ENCODE measurements around the gene SAMSN1. TPM values are rescaled to one million over a fixed set of nuclear protein-coding genes. Genes with fewer than 3 reads are reported as not detected.
"Not testable (repeated sequence)": the region's sequence is repeated elsewhere in the genome, so short reads cannot be mapped to it uniquely, and the experiment has no call there.

Gene SAMSN1
- polyA plus RNA-seq, 4 donors: 2.9 to 11.9 (median 5.1) TPM

DNA sequence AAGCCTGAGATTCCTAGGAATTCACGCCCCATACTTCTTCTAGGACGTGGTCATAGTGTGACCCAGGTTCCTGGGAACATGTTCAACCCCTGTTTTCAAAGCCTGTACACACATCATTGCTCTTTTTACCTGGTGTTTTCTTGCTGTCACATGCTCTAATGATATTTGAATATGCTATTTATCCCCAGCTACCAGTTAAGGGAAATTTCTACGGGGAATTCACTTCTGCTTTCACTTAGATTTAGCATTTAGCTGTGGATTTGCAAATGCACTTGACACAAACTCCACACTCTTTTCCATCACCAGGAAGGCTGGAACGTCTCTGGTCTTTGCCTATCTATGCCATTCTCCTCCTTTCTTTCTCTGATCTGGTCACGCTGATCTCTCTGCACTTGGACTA is 11.3 kb upstream of the SAMSN1 start:
- Histone ChIP-seq H3K36me3 (ENCODE audit: control insufficient read depth in 3 of 3, insufficient read depth in 2 of 3, low read depth in 1 of 3, low read length in 3 of 3) (no peaks in the 10 kb centered on the region), H3K4me3 (ENCODE audit: low read depth in 1 of 3, low read length in 3 of 3) (no peak overlapping the region), H3K9me3 (ENCODE audit: control insufficient read depth in 2 of 2, insufficient read depth in 1 of 2, low read depth in 1 of 2, low read length in 1 of 2) (peaks cover 3 to 4% of the 10 kb centered on the region in 2 donors), H3K4me1 (ENCODE audit: control insufficient read depth in 3 of 3, insufficient read depth in 2 of 3, low read depth in 1 of 3, low read length in 2 of 3) (no peaks in the 10 kb centered on the region), H3K27me3 (ENCODE audit: control insufficient read depth in 3 of 3, insufficient read depth in 3 of 3, low read length in 3 of 3) (no peaks in the 10 kb centered on the region), H3K27ac (ENCODE audit: low read depth in 1 of 3, low read length in 2 of 3) (no peak overlapping the region)
- no peak for DNase-seq
- FAIRE-seq: no peak
- 76 to 78% (median 77%) methylated on average over 5 of the region's 5 CpGs for WGBS, 3 donors

DNA sequence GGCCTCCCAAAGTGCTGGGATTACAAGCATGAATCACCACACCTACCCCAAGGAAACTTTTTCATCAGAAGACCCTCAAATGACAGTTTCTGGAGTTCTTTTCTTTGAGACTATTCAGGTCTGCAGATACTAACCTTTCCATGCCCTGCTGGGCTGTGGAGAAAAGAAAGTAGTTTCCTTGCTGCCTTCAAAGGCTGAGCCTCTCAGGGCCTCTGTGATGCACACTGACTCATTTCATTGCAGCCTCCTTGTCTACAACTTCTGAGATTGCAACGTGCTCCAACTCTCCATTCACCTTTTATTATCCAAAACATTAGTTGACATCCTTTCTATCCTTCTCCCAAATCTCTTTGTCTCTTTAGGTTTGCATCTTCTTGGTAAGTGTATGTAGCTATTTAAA is 8.8 kb upstream of the SAMSN1 start:
- H3K27me3 ChIP-seq (ENCODE audit: control insufficient read depth in 3 of 3, insufficient read depth in 3 of 3, low read length in 3 of 3): no peaks in the 10 kb centered on the region
- H3K9me3 ChIP-seq (ENCODE audit: control insufficient read depth in 2 of 2, insufficient read depth in 1 of 2, low read depth in 1 of 2, low read length in 1 of 2): no peaks in the 10 kb centered on the region
- H3K27ac ChIP-seq (ENCODE audit: low read depth in 1 of 3, low read length in 2 of 3): no peak overlapping the region
- no peaks in the 10 kb centered on the region for H3K4me1 ChIP-seq (ENCODE audit: control insufficient read depth in 3 of 3, insufficient read depth in 2 of 3, low read depth in 1 of 3, low read length in 2 of 3)
- no peak overlapping the region for H3K4me3 ChIP-seq (ENCODE audit: low read depth in 1 of 3, low read length in 3 of 3)
- FAIRE-seq: no peak
- no peaks in the 10 kb centered on the region for H3K36me3 ChIP-seq (ENCODE audit: control insufficient read depth in 3 of 3, insufficient read depth in 2 of 3, low read depth in 1 of 3, low read length in 3 of 3)
- WGBS, 3 donors: 15 to 58% (median 32%) methylated on average over 1 of the region's 1 CpG
- no peak for DNase-seq

DNA sequence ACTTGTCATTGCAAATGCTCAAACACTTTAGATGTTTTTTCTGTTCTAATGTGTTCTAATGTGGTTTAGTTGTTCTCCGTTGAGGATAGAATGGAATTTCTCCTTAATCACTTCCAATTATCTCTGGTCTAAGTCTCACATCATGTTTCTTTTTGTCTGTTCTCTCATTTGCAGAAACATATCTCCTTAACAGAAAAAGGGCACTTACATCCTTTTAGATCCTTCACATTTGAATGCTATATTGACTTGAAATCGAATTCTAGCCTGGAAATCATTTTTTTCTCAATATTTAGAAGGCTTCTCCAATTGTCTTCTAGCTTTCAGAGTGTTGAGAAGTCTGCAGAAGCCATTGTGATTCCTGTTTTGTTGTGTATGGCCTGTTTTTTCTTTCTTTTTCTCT is 7.3 kb upstream of the SAMSN1 start:
- no peak for FAIRE-seq

DNA sequence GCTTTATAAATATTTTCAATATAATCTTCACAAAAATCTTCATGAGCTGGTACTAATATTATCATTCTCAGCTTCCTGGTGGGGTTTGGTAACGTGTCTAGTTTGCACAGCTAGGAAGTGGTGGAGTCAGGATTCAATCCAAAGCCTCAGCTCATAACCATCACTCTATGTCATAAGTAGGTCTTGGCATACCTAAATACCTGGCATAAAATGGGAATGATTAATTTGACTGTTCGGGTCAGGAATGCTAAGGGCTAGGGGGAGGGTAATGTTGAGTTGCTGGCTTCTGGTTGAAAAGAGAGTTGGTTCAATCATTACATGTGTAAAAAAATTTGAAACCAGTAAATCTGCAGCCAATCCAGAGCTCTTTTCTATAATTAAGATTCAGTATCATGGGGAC is 5.6 kb upstream of the SAMSN1 start:
- Histone ChIP-seq H3K4me3 (ENCODE audit: low read depth in 1 of 3, low read length in 3 of 3) (no peak overlapping the region), H3K36me3 (ENCODE audit: control insufficient read depth in 3 of 3, insufficient read depth in 2 of 3, low read depth in 1 of 3, low read length in 3 of 3) (no peaks in the 10 kb centered on the region), H3K27me3 (ENCODE audit: control insufficient read depth in 3 of 3, insufficient read depth in 3 of 3, low read length in 3 of 3) (no peaks in the 10 kb centered on the region), H3K4me1 (ENCODE audit: control insufficient read depth in 3 of 3, insufficient read depth in 2 of 3, low read depth in 1 of 3, low read length in 2 of 3) (no peaks in the 10 kb centered on the region), H3K27ac (ENCODE audit: low read depth in 1 of 3, low read length in 2 of 3) (no peak overlapping the region), H3K9me3 (ENCODE audit: control insufficient read depth in 2 of 2, insufficient read depth in 1 of 2, low read depth in 1 of 2, low read length in 1 of 2) (no peaks in the 10 kb centered on the region)
- DNase-seq: no peak
- FAIRE-seq: no peak
- 78 to 88% (median 83%) methylated on average over 2 of the region's 2 CpGs for WGBS, 3 donors

More for the DNA sequence above, 7.3 kb upstream of the SAMSN1 start:
- Histone ChIP-seq H3K27ac (ENCODE audit: low read depth in 1 of 3, low read length in 2 of 3) (no peak overlapping the region), H3K9me3 (ENCODE audit: control insufficient read depth in 2 of 2, insufficient read depth in 1 of 2, low read depth in 1 of 2, low read length in 1 of 2) (no peaks in the 10 kb centered on the region), H3K36me3 (ENCODE audit: control insufficient read depth in 3 of 3, insufficient read depth in 2 of 3, low read depth in 1 of 3, low read length in 3 of 3) (no peaks in the 10 kb centered on the region), H3K4me1 (ENCODE audit: control insufficient read depth in 3 of 3, insufficient read depth in 2 of 3, low read depth in 1 of 3, low read length in 2 of 3) (no peaks in the 10 kb centered on the region), H3K27me3 (ENCODE audit: control insufficient read depth in 3 of 3, insufficient read depth in 3 of 3, low read length in 3 of 3) (no peaks in the 10 kb centered on the region), H3K4me3 (ENCODE audit: low read depth in 1 of 3, low read length in 3 of 3) (no peak overlapping the region)
- DNase-seq: no peak
- 54 to 79% (median 60%) methylated on average over 2 of the region's 2 CpGs for WGBS, 3 donors

DNA sequence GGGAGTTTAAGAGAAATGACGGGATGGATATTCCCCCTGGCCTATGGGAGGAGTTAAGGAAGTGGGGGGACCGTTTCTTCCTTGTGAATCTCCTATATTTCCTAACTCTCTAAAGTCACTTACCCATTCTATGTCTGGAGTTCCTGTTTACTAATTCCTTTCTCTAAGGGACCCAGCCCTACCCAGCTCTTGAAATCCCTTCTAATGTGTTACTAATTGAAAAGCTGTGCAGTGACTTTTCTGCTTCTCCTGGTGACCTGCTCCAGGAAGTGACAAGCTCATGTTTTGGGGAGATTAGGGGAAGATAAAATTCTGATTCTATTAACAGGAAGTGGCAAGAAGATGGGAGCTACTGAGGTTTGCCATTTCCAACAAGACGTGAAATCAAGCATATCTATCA is 4.0 kb upstream of the SAMSN1 start:
- no peaks in the 10 kb centered on the region for H3K9me3 ChIP-seq (ENCODE audit: control insufficient read depth in 2 of 2, insufficient read depth in 1 of 2, low read depth in 1 of 2, low read length in 1 of 2)
- no peaks in the 10 kb centered on the region for H3K27me3 ChIP-seq (ENCODE audit: control insufficient read depth in 3 of 3, insufficient read depth in 3 of 3, low read length in 3 of 3)
- 51 to 66% (median 65%) methylated on average over 3 of the region's 3 CpGs for WGBS, 3 donors
- H3K27ac ChIP-seq (ENCODE audit: low read depth in 1 of 3, low read length in 2 of 3): no peak overlapping the region
- no peak for FAIRE-seq
- no peaks in the 10 kb centered on the region for H3K4me1 ChIP-seq (ENCODE audit: control insufficient read depth in 3 of 3, insufficient read depth in 2 of 3, low read depth in 1 of 3, low read length in 2 of 3)
- no peak for DNase-seq
- H3K36me3 ChIP-seq (ENCODE audit: control insufficient read depth in 3 of 3, insufficient read depth in 2 of 3, low read depth in 1 of 3, low read length in 3 of 3): no peaks in the 10 kb centered on the region
- H3K4me3 ChIP-seq (ENCODE audit: low read depth in 1 of 3, low read length in 3 of 3): no peak overlapping the region

DNA sequence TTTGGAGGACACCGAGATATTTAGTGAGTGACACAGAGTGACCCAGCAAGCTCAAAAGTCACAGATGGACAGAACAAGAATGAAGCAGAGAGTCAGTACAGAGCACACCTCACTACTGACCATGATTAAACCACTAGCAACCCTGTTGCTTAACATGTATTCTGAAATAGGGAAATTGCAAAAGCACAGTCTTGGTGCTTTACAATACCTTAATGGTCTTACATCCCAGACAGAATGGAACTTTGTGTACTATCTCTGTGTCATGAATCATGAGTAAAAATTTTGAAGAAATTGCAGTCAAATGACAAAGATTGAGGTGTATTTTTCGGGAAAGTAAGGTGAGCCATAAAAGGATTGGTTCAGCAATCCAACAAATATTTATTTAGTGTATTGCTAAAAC is 2.7 kb upstream of the SAMSN1 start:
- no peaks in the 10 kb centered on the region for H3K36me3 ChIP-seq (ENCODE audit: control insufficient read depth in 3 of 3, insufficient read depth in 2 of 3, low read depth in 1 of 3, low read length in 3 of 3)
- H3K4me1 ChIP-seq (ENCODE audit: control insufficient read depth in 3 of 3, insufficient read depth in 2 of 3, low read depth in 1 of 3, low read length in 2 of 3): no peaks in the 10 kb centered on the region
- no peaks in the 10 kb centered on the region for H3K9me3 ChIP-seq (ENCODE audit: control insufficient read depth in 2 of 2, insufficient read depth in 1 of 2, low read depth in 1 of 2, low read length in 1 of 2)
- no peak overlapping the region for H3K4me3 ChIP-seq (ENCODE audit: low read depth in 1 of 3, low read length in 3 of 3)
- DNase-seq (no peak), FAIRE-seq (no peak)
- H3K27ac ChIP-seq (ENCODE audit: low read depth in 1 of 3, low read length in 2 of 3): no peak overlapping the region
- H3K27me3 ChIP-seq (ENCODE audit: control insufficient read depth in 3 of 3, insufficient read depth in 3 of 3, low read length in 3 of 3): no peaks in the 10 kb centered on the region
- WGBS, 3 donors: 39 to 66% (median 49%) methylated on average over 2 of the region's 2 CpGs

DNA sequence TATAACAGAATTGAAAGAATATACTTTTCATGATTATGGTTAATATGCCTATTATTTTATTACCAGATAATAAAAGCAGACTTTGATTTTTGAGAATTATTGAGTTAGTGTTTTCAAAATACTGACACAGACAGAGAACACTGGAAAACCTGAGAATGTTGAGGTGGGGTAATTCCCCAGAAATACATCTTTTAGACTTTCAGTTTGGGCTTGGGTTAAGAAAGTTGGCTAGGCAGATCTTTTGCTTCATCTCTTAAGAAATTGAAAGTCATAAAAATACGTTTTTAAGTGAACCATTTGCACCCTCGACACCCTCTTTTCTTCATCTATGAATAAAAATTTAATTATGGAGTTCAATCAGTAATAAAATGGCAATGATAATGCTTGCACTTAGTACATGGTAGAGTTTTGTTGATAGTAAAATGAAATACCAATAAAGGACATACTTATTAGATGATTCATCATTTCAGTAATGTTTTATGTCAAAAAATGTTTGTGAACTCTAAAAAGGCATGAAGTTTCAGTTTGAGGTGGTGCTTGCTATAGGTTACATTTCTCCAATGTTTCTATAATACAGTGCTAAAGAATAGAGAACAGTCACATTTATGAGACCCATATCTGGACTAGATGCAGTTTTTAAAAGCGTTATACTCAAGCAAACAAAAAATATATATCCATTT is 1.9 kb upstream of the SAMSN1 start:
- WGBS, 3 donors: 44 to 75% (median 48%) methylated on average over 3 of the region's 3 CpGs
- FAIRE-seq: no peak

DNA sequence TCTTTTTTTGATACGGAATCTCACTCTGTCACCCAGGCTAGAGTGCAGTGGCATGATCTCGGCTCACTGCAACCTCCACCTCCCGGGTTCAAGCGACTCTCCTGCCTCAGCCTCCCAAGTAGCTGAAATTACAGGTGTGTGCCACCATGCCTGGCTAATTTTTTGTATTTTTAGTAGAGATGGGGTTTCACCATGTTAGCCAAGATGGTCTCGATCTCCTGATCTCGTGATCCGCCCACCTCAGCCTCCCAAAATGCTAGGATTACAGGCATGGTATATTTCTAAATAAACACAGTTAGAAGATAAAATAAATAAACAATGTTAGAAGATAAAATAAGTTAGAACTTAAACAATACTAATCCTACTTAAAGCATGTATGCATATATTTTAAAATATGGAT is 604 bp upstream of the SAMSN1 start:
- not testable (repeated sequence) for H3K36me3 ChIP-seq (ENCODE audit: control insufficient read depth in 3 of 3, insufficient read depth in 2 of 3, low read depth in 1 of 3, low read length in 3 of 3); H3K27ac ChIP-seq (ENCODE audit: low read depth in 1 of 3, low read length in 2 of 3); H3K4me1 ChIP-seq (ENCODE audit: control insufficient read depth in 3 of 3, insufficient read depth in 2 of 3, low read depth in 1 of 3, low read length in 2 of 3); H3K9me3 ChIP-seq (ENCODE audit: control insufficient read depth in 2 of 2, insufficient read depth in 1 of 2, low read depth in 1 of 2, low read length in 1 of 2); H3K27me3 ChIP-seq (ENCODE audit: control insufficient read depth in 3 of 3, insufficient read depth in 3 of 3, low read length in 3 of 3); DNase-seq; H3K4me3 ChIP-seq (ENCODE audit: low read depth in 1 of 3, low read length in 3 of 3); FAIRE-seq
- 89 to 93% (median 92%) methylated on average over 7 of the region's 7 CpGs for WGBS, 3 donors

More for the DNA sequence above, 1.9 kb upstream of the SAMSN1 start:
- Histone ChIP-seq H3K27me3 (ENCODE audit: control insufficient read depth in 3 of 3, insufficient read depth in 3 of 3, low read length in 3 of 3) (no peaks in the 10 kb centered on the region), H3K9me3 (ENCODE audit: control insufficient read depth in 2 of 2, insufficient read depth in 1 of 2, low read depth in 1 of 2, low read length in 1 of 2) (no peaks in the 10 kb centered on the region), H3K4me1 (ENCODE audit: control insufficient read depth in 3 of 3, insufficient read depth in 2 of 3, low read depth in 1 of 3, low read length in 2 of 3) (no peaks in the 10 kb centered on the region), H3K27ac (ENCODE audit: low read depth in 1 of 3, low read length in 2 of 3) (no peak overlapping the region), H3K4me3 (ENCODE audit: low read depth in 1 of 3, low read length in 3 of 3) (no peak overlapping the region), H3K36me3 (ENCODE audit: control insufficient read depth in 3 of 3, insufficient read depth in 2 of 3, low read depth in 1 of 3, low read length in 3 of 3) (no peaks in the 10 kb centered on the region)
- DNase-seq: no peak

DNA sequence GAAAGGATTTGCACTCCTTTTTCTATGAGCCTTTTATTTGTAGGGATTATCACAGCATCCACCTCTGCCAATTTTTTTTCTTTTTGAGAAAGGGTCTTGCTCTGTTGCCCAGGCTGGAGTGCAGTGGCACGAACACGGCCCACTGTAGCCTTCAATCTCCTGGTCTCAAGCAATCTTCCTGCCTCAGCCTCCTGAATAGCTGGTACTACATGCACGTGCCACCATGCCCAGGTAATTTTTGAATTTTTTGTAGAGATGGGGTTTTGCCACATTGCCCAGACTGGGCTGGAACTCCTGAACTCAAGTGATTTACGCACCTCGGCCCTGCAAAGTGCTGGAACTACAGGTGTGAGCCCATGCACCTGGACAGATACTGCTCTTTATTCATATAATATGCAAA is 2.1 kb downstream of the SAMSN1 start:
- Histone ChIP-seq H3K4me3 (ENCODE audit: low read depth in 1 of 3, low read length in 3 of 3) (peak overlapping the region in 1 of 3 donors; percentile 28), H3K27ac (ENCODE audit: low read depth in 1 of 3, low read length in 2 of 3) (peak overlapping the region in 2 of 3 donors; percentile 14 to 74), H3K9me3 (ENCODE audit: control insufficient read depth in 2 of 2, insufficient read depth in 1 of 2, low read depth in 1 of 2, low read length in 1 of 2) (no peaks in the 10 kb centered on the region), H3K36me3 (ENCODE audit: control insufficient read depth in 3 of 3, insufficient read depth in 2 of 3, low read depth in 1 of 3, low read length in 3 of 3) (no peaks in the 10 kb centered on the region), H3K4me1 (ENCODE audit: control insufficient read depth in 3 of 3, insufficient read depth in 2 of 3, low read depth in 1 of 3, low read length in 2 of 3) (no peaks in the 10 kb centered on the region), H3K27me3 (ENCODE audit: control insufficient read depth in 3 of 3, insufficient read depth in 3 of 3, low read length in 3 of 3) (no peaks in the 10 kb centered on the region)
- no peak for DNase-seq
- FAIRE-seq: no peak
- WGBS, 3 donors: 70 to 73% (median 71%) methylated on average over 5 of the region's 5 CpGs

All from small intestine (tissue), 7 donors.